ES-I3 (cell line): ENCODE results near the gene ELAC1.
A peak's percentile ranks its signal among the peaks of the same experiment; 100 is the strongest.
"Not testable (repeated sequence)": the region's sequence is repeated elsewhere in the genome, so short reads cannot be mapped to it uniquely, and the experiment has no call there.

ENCODE experiments used
- H3K36me3 ChIP-seq: 2 replicates; pipeline ENCODE4 v1.6.1; 2013; ENCODE audit warnings: mild to moderate bottlenecking, low read length, control low read depth, moderate library complexity; ENCODE audit not compliant: insufficient read depth
- H3K4me1 ChIP-seq: 2 replicates; pipeline ENCODE4 v1.6.1; 2013; ENCODE audit warnings: mild to moderate bottlenecking, control low read depth, low read length; ENCODE audit not compliant: insufficient read depth
- H3K9ac ChIP-seq: 2 replicates; pipeline ENCODE4 v1.6.1; 2013; ENCODE audit warnings: low read depth, mild to moderate bottlenecking, low read length, moderate library complexity
- H3K9me3 ChIP-seq: 2 replicates; pipeline ENCODE4 v1.6.1; 2013; ENCODE audit warnings: mild to moderate bottlenecking, low read length, moderate library complexity; ENCODE audit not compliant: control insufficient read depth, insufficient read depth

ELAC1 gene, protein sequence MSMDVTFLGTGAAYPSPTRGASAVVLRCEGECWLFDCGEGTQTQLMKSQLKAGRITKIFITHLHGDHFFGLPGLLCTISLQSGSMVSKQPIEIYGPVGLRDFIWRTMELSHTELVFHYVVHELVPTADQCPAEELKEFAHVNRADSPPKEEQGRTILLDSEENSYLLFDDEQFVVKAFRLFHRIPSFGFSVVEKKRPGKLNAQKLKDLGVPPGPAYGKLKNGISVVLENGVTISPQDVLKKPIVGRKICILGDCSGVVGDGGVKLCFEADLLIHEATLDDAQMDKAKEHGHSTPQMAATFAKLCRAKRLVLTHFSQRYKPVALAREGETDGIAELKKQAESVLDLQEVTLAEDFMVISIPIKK

DNA sequence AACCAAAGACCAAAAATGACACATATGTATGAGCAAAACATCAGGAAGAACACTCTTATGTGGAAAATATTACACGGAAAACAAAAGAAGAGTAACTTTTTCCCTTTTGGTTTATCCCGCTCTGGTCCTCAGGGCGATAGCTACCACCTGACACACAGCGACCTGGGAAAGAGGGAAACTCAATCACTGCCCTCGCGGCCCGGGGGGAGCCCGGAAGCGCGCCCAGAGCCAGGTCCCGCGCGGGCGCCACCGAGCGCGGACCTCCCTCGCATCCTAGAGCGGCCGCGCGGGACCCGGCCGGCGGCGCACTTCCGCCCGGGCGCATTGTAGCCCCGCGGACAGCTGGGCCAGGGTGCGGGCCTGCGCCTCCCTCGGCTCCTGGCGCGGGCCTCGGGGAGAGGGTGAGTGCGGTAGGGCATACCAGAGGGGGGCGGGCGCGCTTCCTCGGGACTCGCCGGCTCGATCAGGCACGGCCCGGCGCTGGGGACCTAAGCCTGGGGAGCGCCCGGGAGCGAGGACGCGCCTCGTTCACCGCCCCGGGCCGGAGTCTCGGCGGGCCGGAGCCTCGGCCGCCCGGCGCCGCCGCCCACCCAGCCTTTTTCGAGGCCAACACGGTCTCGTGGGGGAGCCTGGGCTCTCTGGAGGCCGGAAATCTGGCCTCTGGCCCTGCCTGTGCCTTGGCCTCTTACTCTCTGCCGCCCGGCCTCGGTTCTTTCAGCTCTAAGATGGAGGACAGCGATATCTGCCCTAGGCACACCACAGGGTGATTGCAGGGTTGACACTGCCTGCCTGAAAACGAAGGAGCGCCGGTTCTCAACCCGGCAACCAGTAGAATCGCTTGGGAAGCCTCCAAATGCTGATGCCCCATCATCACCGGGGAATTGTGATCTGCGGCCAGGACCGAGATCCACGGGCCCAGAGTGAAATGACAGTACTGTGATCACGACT is at the start of gene ELAC1:
Gene ELAC1, plus strand, starts transcription at position 327 of the 948 bp plus-strand sequence. CDS start 6,365 bp downstream, outside the sequence.
- H3K4me1 ChIP-seq, result peaks cover 11% of the 10 kb centered on the region; the same call in 1 of the 2 replicates

DNA sequence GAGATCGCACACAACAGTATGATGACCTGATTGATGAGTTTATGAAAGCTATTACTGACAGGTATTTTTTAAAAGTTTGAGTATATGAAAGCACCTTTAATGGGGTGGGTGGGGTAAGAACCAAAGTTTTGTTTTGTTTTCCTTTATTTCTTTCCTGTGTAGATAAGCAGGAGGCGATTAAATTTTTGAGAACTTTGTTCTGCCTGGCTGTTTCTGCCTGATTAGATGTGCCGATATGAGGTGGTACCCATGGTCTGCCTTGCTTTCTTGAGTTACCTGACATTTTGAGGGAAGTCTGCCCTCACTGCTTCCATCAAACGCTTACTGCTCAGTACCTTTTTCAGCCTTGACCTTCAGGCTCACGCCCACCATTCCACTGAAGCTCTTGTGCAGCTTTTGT is 49.7 kb upstream of the ELAC1 start:
- H3K9me3 ChIP-seq, result no peaks in the 10 kb centered on the region
- H3K9ac ChIP-seq, result no peak overlapping the region
- H3K4me1 ChIP-seq, result no peaks in the 10 kb centered on the region
- H3K36me3 ChIP-seq, result peaks cover 14% of the 10 kb centered on the region

More for the DNA sequence above, at the start of gene ELAC1:
- Histone ChIP-seq H3K36me3 (no peaks in the 10 kb centered on the region), H3K9me3 (peaks cover 13% of the 10 kb centered on the region), H3K9ac (peak within 1 kb of the TSS; percentile 86)

DNA sequence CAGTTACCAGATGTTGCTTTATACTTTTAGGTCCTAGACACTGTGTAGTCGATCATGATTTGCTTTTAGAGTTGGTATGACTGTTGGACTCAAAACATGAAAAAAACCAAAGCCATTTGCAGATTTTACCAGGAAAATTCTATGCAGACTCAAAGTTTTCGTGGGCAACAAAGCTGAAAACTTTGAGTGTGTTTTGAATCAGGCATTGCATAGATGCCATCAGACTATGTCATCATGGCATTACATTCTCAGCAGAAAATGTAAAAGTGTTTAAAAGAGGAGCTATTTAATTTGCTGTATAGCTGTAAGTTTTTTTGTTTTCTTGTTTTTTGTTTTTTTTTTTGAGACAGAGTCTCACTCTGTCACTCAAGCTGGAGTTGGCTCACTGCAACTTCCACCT is 43.5 kb upstream of the ELAC1 start:
- H3K9ac ChIP-seq, result no peak overlapping the region
- H3K36me3 ChIP-seq, result peaks cover 13% of the 10 kb centered on the region
- H3K4me1 ChIP-seq, result no peaks in the 10 kb centered on the region
- H3K9me3 ChIP-seq, result peaks cover 7% of the 10 kb centered on the region; the same call in 1 of the 2 replicates

DNA sequence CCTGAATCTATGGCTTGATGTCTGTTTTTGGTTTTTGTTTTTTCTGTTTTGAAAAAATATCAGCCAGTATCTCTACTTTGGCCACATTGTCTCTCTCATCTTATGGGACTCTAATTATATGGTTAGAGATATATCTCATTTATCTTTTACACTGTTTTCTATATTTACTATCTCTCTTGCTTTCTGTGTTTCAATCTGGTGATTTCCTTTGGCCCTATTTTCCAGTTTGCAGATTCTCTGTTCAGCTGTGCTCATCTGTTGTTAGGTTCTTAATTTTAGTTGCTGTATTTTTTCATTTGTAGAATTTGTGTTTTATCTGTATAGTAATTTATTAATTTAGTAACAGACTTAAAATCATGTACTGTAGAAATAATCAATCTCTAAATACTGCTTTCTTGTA is 41.3 kb upstream of the ELAC1 start:
- Histone ChIP-seq H3K9ac (no peak overlapping the region), H3K36me3 (peaks cover 5% of the 10 kb centered on the region; the same call in 1 of the 2 replicates), H3K9me3 (peaks cover 7% of the 10 kb centered on the region; the same call in 1 of the 2 replicates), H3K4me1 (no peaks in the 10 kb centered on the region)

DNA sequence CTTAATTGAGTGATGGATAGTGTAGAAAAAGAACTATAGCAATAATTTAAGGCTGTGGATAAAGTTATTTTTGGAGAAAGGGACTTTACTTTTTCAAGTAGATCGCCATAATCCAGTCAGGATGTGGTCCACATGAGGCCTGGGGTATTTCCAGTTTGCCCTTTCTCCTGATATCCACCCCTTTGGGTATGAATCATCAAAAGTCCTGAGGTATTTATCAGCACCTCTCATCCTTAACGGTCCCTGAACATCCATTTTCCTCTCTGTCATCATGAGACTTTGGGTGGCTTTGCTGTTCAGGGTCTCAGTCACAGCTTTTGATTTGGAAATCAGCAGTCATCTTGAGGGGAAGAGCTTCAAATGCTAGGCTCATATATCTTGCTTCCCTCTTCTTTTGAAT is 39.3 kb upstream of the ELAC1 start:
- Histone ChIP-seq H3K9me3 (peaks cover 7% of the 10 kb centered on the region; the same call in 1 of the 2 replicates), H3K36me3 (peaks cover 5% of the 10 kb centered on the region; the same call in 1 of the 2 replicates), H3K9ac (no peak overlapping the region), H3K4me1 (no peaks in the 10 kb centered on the region)

DNA sequence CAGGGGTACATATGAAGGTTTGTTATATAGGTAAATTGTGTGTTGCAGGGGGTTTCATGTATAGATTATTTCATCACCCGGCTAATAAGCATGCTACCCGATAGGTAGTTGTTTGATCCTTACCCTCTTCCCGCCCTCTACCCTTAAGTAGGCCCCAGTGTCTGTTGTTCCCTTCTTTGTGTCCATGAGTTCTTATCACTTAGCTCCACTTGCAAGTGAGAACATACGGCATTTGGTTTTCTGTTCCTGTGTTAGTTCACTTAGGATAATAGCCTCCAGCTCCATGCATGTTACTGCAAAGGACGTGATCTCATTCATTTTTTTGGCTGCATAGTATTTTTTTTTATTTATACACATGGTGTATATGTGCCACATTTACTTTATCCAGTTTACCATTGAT is 34.2 kb upstream of the ELAC1 start:
- no peaks in the 10 kb centered on the region; the same call in none of the 2 replicates for H3K36me3 ChIP-seq
- no peaks in the 10 kb centered on the region for H3K4me1 ChIP-seq
- H3K9ac ChIP-seq, result no peak overlapping the region
- no peaks in the 10 kb centered on the region for H3K9me3 ChIP-seq

DNA sequence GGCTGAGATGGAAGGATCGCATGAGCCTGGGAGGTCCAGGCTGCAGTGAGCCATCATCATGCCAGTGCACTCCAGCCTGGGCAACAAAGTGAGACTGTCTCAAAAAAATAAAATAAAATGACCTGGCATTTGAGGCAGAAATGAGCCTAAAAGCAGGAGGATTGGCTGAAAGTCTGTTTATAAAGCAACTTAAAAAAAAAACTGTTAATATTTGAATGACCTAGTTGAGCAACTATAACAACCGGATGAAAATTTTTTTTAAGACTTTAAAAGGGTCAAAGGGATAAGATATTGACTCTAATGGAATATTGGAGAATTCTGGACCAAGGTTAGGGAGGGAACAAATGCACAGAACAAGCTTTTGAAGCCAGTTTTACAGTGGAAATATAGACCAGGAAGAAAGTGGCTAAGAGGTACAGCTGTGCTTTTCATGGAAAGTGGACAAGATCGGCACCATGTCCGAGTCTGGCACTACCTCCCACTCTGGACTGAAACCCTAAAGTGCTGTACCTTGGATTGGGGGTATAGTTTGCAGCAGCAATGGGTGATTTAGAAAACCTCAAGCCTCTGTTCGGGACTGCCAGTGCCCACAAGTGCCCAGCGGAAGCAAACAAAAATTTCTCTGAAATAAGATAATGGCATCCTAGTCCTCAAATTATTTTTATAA is 33.2 kb upstream of the ELAC1 start:
- H3K9ac ChIP-seq, result no peak overlapping the region
- H3K36me3 ChIP-seq, result no peaks in the 10 kb centered on the region; the same call in 1 of the 2 replicates
- no peaks in the 10 kb centered on the region for H3K9me3 ChIP-seq
- H3K4me1 ChIP-seq, result no peaks in the 10 kb centered on the region

DNA sequence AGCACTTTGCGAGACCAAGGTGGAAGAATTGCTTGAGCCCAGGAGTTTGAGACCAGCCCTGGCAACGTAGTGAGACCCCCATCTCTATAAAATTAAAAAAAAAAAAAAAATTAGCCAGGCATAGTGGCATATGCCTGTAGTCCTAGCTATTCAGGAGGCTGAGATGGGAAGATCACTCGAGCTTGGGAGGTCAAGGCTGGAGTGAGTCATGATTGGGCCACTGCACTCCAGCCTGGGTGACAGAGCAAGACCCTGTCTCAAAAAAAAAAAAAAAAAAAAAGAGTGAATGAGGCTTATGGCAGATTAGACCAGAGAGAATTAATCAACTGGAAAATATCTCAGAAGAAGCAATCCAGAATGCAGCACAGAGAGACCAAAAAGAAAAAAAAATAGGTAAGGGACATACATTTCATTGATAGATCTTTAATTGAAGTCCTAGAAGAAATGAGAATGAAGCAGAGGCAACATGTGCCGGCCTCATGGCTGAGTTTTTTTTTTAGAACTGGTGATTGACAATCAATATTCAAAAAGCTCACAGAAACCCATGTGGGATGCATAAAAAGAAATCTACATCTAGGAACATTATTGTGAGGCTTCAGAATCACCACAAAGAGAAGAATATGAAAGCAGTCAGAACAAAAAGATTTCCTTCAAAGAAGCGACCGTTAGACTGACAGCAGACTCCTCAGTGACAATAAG is 32.2 kb upstream of the ELAC1 start:
- no peaks in the 10 kb centered on the region for H3K9me3 ChIP-seq
- no peaks in the 10 kb centered on the region; the same call in 1 of the 2 replicates for H3K36me3 ChIP-seq
- H3K4me1 ChIP-seq, result no peaks in the 10 kb centered on the region
- no peak overlapping the region for H3K9ac ChIP-seq

DNA sequence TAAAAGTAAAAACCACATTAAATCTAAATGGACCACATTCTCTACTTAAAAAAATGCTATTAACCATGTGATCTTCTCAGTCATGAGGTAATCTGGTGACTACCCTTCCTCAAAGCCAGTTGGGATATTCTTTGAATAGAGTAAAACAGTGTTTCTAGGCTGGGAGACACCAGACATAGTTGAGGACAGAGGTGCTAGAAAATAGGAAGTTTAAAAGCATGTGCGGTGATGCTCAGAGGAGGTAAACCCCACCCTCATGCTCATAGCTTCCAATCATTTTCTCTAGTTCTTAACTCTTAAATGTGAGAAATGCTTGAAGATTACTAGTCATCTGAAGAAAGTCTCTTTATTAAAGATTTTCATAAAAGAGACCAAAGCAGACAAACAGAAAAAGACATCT is 30.7 kb upstream of the ELAC1 start:
- Histone ChIP-seq H3K36me3 (no peaks in the 10 kb centered on the region; the same call in 1 of the 2 replicates), H3K9ac (no peak overlapping the region), H3K9me3 (no peaks in the 10 kb centered on the region), H3K4me1 (no peaks in the 10 kb centered on the region)

DNA sequence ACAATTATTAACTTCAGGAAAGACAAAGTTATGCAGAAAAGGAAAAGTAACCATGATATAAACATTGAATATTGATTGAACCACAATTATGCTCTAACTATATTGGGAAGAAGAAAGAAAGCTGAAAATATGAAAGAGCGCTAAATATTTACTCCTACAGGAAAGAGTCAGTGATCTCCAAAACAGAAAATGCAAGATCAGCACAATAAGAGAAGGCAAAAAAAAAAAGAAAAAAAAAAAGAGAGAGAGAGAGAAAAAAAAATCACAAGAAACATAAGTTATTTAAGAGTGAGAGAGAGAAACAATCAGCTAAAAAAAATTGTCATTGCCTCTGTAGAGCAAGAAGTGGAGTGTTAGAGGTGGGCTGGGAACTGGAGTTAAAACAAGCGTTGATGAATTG is 28.9 kb upstream of the ELAC1 start:
- Histone ChIP-seq H3K9ac (no peak overlapping the region), H3K9me3 (no peaks in the 10 kb centered on the region), H3K36me3 (no peaks in the 10 kb centered on the region; the same call in 1 of the 2 replicates), H3K4me1 (no peaks in the 10 kb centered on the region)

DNA sequence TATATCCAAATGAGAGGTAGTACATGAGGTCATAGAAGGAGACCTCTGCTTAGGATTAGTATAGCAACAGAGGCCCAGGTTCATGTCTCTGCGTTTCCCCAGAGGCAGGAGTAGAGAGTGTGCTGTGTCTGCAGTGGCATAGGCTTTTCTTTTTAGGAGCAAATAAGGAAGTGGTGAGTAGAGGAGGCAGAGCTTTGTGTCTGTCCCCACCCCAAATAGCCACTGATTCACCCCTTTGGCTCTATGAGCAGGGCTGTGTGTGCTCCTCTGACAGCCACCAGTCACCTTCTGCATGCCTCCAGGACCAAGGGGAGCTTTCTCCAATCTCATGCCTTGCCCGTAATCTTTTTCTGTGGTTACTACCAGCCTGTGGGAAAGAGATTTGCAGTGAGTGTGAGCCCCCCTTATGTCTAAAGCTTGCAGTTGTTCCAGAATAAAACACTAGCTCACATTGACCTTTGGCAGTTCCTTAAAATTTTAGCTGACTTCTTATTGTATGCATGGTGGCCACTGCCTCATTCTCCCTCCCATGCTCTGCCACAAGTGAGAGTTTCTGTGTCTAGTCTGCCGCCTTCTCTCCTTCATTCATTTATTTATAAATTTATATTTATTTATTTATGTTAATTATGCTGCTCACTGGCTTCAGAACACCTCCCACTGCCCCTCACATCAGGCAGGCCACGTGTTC is 23.5 kb upstream of the ELAC1 start:
- Histone ChIP-seq H3K36me3 (no peaks in the 10 kb centered on the region), H3K9ac (no peak overlapping the region), H3K9me3 (no peaks in the 10 kb centered on the region)

DNA sequence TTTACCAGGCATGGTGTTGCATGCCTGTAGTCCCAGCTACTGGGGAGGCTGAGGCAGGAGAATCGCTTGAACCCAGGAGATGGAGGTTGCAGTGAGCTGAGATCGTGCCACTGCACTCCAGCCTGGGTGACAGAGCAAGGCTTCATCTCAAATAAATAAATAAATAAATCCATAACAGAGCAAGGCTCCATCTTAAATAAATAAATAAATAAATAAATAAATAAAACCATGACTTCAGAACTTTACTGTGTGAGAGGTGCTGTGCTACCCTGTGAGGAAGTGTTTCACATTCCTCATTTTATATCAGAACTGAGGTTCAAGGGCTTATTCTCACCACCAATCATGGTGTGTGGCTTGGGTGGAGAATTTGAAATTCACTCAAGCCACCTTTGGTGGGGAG is 21.9 kb upstream of the ELAC1 start:
- H3K36me3 ChIP-seq, H3K9ac ChIP-seq, H3K9me3 ChIP-seq, H3K4me1 ChIP-seq: not testable (repeated sequence)

More for the DNA sequence above, 23.5 kb upstream of the ELAC1 start:
- no peaks in the 10 kb centered on the region for H3K4me1 ChIP-seq

DNA sequence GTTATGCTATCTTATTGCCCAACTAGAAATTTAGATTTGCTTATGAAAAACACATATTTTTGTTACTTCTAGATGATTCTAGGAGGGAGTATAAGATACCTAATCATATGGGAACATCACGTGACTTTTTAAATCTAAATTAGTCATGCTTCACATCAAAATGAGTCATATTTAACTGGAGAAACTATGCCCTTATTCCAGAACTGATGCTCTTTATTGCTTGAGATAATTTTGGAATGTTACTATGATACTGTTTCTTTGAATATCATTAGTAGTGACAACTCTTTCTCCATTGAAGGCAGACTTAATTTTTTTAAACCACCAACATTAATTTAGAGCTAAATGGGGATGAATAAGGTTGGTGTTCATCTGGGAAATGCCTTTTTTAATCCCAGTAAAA is 19.9 kb upstream of the ELAC1 start:
- Histone ChIP-seq H3K9me3 (no peaks in the 10 kb centered on the region), H3K9ac (no peak overlapping the region), H3K36me3 (no peaks in the 10 kb centered on the region), H3K4me1 (no peaks in the 10 kb centered on the region)
